Suprapubic skin (tissue), 4 donors: Measurements from ENCODE around the gene ETV3L. TPM values are rescaled to one million over a fixed set of nuclear protein-coding genes. Genes with fewer than 3 reads are reported as not detected.

ENCODE experiments used
- DNase-seq, 2 donors: peaks; one replicate each; pipeline ENCODE4 v3.0.0-alpha.2; 2019; ENCODE audit warnings: low spot score in 2 of 2
- H3K27ac ChIP-seq: fragments of 200-600 bp; sonication (generic); one replicate; pipeline ENCODE4 v1.5.1; 2019
- H3K27me3 ChIP-seq: fragments of 200-600 bp; sonication (generic); one replicate; pipeline ENCODE4 v1.5.1; 2019
- H3K36me3 ChIP-seq: fragments of 200-600 bp; sonication (generic); one replicate; pipeline ENCODE4 v1.5.1; 2019
- H3K4me1 ChIP-seq: fragments of 200-600 bp; sonication (generic); one replicate; pipeline ENCODE4 v1.5.1; 2019
- H3K4me3 ChIP-seq: fragments of 200-600 bp; sonication (generic); one replicate; pipeline ENCODE4 v1.5.1; 2019; ENCODE audit warnings: mild to moderate bottlenecking
- H3K9me3 ChIP-seq: fragments of 200-600 bp; sonication (generic); one replicate; pipeline ENCODE4 v1.5.1; 2019
- EP300 ChIP-seq: sonication (generic); formaldehyde crosslinking; IDR thresholded peaks from one replicate; pipeline ENCODE4 v1.6.1; 2017; ENCODE audit warnings: antibody characterized with exemption
- POLR2A ChIP-seq, 2 donors: fragments of 450-650 bp; IDR thresholded peaks; one replicate each; pipeline ENCODE4 v1.6.1; 2017; ENCODE audit warnings: antibody characterized with exemption in 2 of 2, mild to moderate bottlenecking in 2 of 2, moderate library complexity in 2 of 2
- POLR2AphosphoS5 ChIP-seq, 3 donors: sonication (generic); formaldehyde crosslinking; IDR thresholded peaks; one replicate each; pipeline ENCODE4 v1.6.1; 2017; ENCODE audit warnings: antibody characterized with exemption in 3 of 3
- WGBS: methylation state at CpG from one replicate; pipeline ENCODE4 v1.1.5; 2018; 5-methylcytosine and 5-hydroxymethylcytosine counted together
- total RNA-seq, 4 donors: library from RNA; depleted of rRNA; stranded (reverse); fragments of >200 nt; gene quantifications; one replicate each; pipeline ENCODE4 v1.1.0, GENCODE V29; 2016
- TF ChIP-seq, protein P1 (sequence below), 2 donors: fragments of 200-600 bp in 1 of 2; fragments of 450-650 bp in 1 of 2; sonication (generic) in 1 of 2; IDR thresholded peaks; one replicate each; pipeline ENCODE4 v1.5.1; 2016 to 2019; ENCODE audit warnings: antibody characterized with exemption in 2 of 2, mild to moderate bottlenecking in 1 of 2, moderate library complexity in 1 of 2

ETV3L gene
- total RNA-seq, 4 donors from 2014 or later: not detected

DNA sequence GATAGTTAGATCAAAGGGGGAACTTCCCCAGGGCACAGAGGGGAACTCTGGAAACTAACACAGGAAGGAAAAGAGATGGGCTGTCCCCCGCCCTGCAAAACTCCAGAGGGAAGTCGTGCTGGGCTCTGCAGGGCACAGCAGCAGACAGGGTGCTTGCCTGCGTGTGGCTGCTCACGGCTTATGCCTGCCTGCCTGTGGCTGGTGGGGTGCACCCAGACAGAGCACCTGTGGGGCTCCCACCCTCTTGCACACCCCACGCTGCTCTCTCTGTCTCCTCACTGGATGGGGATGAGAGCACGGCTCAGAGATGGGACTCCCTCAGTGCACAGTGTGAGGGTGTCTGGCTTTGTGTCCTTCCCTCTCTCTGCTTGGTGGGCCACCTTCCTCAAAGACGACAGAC is 13.5 kb upstream of the ETV3L start:
- H3K36me3 ChIP-seq: no peaks in the 10 kb centered on the region
- 74% methylated on average over 7 of the region's 7 CpGs for WGBS
- DNase-seq: peak in 1 of 2 donors; percentile 72
- H3K4me3 ChIP-seq: no peak overlapping the region
- H3K4me1 ChIP-seq: no peaks in the 10 kb centered on the region
- H3K27ac ChIP-seq: no peak overlapping the region
- H3K27me3 ChIP-seq: peaks cover 23% of the 10 kb centered on the region
- TF ChIP-seq, protein P1, sequence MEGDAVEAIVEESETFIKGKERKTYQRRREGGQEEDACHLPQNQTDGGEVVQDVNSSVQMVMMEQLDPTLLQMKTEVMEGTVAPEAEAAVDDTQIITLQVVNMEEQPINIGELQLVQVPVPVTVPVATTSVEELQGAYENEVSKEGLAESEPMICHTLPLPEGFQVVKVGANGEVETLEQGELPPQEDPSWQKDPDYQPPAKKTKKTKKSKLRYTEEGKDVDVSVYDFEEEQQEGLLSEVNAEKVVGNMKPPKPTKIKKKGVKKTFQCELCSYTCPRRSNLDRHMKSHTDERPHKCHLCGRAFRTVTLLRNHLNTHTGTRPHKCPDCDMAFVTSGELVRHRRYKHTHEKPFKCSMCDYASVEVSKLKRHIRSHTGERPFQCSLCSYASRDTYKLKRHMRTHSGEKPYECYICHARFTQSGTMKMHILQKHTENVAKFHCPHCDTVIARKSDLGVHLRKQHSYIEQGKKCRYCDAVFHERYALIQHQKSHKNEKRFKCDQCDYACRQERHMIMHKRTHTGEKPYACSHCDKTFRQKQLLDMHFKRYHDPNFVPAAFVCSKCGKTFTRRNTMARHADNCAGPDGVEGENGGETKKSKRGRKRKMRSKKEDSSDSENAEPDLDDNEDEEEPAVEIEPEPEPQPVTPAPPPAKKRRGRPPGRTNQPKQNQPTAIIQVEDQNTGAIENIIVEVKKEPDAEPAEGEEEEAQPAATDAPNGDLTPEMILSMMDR (IDR thresholded peaks at IDR 0.05): no peak
- TF ChIP-seq EP300 (no peak), POLR2AphosphoS5 (IDR thresholded peaks at IDR 0.05) (no peak), POLR2A (IDR thresholded peaks at IDR 0.05) (no peak)
- H3K9me3 ChIP-seq: no peaks in the 10 kb centered on the region

DNA sequence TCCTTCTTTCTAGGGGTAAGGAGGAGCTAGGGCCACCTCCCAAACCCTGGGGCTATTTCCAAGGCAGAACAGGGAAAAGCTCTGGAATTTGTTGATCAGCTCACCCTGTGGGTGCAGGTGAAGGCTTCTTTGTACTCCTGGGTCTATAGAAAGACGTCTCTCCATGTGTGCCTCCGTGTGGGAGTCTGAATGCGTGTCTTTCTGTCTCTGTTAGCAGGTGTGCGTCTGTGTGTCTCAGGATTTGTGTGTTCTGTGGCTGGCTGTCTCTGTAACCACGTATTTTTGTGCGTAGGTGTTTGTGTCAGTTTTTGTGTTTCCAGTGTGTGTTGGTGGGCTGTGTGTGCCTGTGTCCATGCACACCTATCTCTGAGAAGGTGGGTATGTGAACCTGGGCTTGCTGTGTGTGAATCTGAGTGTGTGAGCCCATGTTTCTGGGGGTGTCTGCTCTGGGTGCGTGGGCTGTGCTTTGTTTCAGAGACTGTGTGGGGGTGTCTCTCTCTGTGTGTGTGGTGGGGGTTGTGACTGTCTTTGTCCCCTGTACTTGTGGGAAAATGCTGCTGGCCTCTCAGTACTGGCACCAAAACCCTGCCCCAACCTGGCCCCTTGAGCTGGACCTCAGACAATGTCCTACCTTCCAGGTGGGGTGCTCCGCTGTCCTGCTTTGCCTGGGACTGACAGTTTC is 12.7 kb upstream of the ETV3L start:
- H3K9me3 ChIP-seq: no peaks in the 10 kb centered on the region
- no peaks in the 10 kb centered on the region for H3K4me1 ChIP-seq
- peak in 1 of 2 donors; percentile 44 for DNase-seq
- no peaks in the 10 kb centered on the region for H3K36me3 ChIP-seq
- WGBS: 85% methylated on average over 6 of the region's 8 CpGs
- no peak for TF ChIP-seq POLR2A (IDR thresholded peaks at IDR 0.05)
- TF ChIP-seq, protein P1 (IDR thresholded peaks at IDR 0.05): no peak
- H3K4me3 ChIP-seq: no peak overlapping the region
- H3K27me3 ChIP-seq: peaks cover 31% of the 10 kb centered on the region
- H3K27ac ChIP-seq: no peak overlapping the region

DNA sequence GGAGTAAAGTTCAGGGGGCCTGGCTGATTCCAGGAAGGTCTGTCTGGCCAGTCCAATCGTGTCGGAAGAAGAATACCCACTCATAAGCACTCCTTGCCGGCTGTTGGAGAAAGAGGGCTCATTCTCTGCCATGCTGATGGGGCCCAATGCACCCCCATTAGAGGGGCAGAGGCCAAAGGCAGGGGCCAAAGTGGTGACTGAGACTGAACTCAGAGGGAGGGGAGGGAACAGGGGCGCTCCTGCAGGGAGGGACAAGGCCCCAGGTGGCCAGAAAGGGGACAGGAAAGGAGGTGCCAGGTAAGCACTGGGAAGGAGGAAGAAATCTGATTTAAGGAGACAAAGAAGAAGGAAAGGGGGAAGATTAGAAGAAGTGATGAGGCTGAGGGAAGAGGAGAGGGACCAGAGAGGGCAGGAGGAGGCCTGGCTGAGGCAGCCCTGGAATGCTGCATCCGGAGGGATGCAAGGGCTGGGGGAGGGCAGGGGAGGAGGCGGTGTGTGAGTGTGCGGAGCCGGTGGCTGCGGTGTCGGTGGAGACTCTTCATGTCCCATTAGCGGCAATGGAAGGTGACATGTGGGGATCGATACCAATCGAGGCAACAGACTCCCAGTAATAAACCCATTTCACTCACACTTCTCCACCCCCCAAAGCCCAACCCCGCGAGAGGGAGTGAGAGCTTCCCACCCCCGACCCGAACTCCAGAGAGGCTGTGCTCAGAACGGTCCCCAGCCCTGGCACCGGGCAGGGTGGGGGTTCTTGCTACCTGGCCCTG is 12.0 kb upstream of the ETV3L start:
- Histone ChIP-seq H3K36me3 (no peaks in the 10 kb centered on the region), H3K4me3 (no peak overlapping the region), H3K27ac (no peak overlapping the region), H3K9me3 (no peaks in the 10 kb centered on the region), H3K27me3 (peaks cover 35% of the 10 kb centered on the region), H3K4me1 (no peaks in the 10 kb centered on the region)
- TF ChIP-seq, protein P1 (IDR thresholded peaks at IDR 0.05): no peak
- TF ChIP-seq POLR2AphosphoS5 (IDR thresholded peaks at IDR 0.05) (no peak), EP300 (no peak), POLR2A (IDR thresholded peaks at IDR 0.05) (no peak)
- 66% methylated on average over 17 of the region's 19 CpGs for WGBS
- DNase-seq: peak; percentile 21 to 62

DNA sequence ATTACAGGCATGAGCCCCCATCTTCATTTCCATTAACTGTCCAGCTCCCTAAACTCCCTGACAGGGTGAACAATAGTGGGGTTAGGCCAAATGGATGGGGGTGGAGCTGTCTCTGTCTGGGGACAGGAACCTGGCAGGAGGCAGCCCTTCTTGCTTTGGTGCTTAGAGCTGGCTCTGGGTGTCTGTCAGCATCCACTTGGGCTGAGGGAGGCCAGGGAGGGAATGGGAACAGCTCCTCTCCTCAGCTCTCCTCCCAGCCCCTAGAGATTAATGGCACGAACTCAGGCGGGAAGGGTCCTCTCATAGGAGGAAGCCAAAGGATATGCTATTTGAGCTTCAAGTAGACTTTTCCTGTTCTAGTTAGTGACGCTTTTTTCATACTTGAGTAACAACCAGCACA is 11.1 kb upstream of the ETV3L start:
- no peak overlapping the region for H3K4me3 ChIP-seq
- peak; percentile 26 to 49 for DNase-seq
- H3K4me1 ChIP-seq: no peaks in the 10 kb centered on the region
- 92% methylated on average over 3 of the region's 3 CpGs for WGBS
- no peaks in the 10 kb centered on the region for H3K36me3 ChIP-seq
- TF ChIP-seq POLR2AphosphoS5 (IDR thresholded peaks at IDR 0.05): no peak
- TF ChIP-seq, protein P1 (IDR thresholded peaks at IDR 0.05): no peak
- no peak for TF ChIP-seq EP300
- no peak for TF ChIP-seq POLR2A (IDR thresholded peaks at IDR 0.05)
- H3K9me3 ChIP-seq: no peaks in the 10 kb centered on the region
- no peak overlapping the region for H3K27ac ChIP-seq
- H3K27me3 ChIP-seq: peaks cover 36% of the 10 kb centered on the region

DNA sequence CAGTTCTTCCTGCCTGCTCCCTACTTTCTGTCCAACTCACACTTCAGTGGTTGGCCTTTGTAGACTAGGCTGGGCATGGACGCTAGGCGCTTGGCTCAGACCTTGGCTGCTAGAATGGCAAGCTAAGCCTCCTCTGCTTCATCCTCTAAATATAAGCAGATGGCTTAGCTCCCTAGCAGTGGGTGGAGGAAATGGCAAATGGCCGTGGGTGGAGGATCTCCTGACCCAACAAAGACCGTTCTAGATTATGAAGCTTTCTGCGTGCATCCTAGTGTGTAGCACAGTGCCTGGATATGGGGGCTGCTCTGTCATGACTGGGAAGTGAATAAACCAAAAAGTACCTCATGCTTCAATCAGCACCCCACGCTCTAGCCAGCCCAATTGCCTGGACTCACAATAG is 10.4 kb upstream of the ETV3L start:
- Histone ChIP-seq H3K36me3 (no peaks in the 10 kb centered on the region), H3K4me1 (no peaks in the 10 kb centered on the region), H3K27me3 (peaks cover 36% of the 10 kb centered on the region), H3K4me3 (no peak overlapping the region), H3K27ac (no peak overlapping the region), H3K9me3 (no peaks in the 10 kb centered on the region)
- TF ChIP-seq POLR2A (IDR thresholded peaks at IDR 0.05) (no peak), POLR2AphosphoS5 (IDR thresholded peaks at IDR 0.05) (no peak), EP300 (no peak)
- TF ChIP-seq, protein P1 (IDR thresholded peaks at IDR 0.05): no peak
- 67% methylated on average over 6 of the region's 6 CpGs for WGBS
- DNase-seq: peak; percentile 10 to 37
